Right ventricle myocardium superior (tissue), 1 donor: ENCODE results near the gene DAB1. TPM values are rescaled to one million over a fixed set of nuclear protein-coding genes. Genes with fewer than 3 reads are reported as not detected.
A peak's percentile ranks its signal among the peaks of the same experiment; 100 is the strongest.

Source experiments
- ATAC-seq: fragments of 200-7000 bp; cut with Tn5 transposase; one replicate; pipeline ENCODE4 v1.9.1; 2020; ENCODE audit warnings: mild to moderate bottlenecking; ENCODE audit not compliant: poor library complexity
- DNase-seq: peaks from one replicate; pipeline ENCODE4 v3.0.0-alpha.2; 2020
- intact Hi-C: fragments of 100-400 bp; cut with DNase I; formaldehyde crosslinking; loops from one replicate; pipeline ENCODE4 v1.11.2; 2022
- total RNA-seq: library from RNA; stranded (reverse); fragmentation: NEBNext Ultra II Directional; extraction: Animal tissue kit (Norgen Biotek cat#: 25700); gene quantifications from one replicate; pipeline ENCODE4 v1.2.1, GENCODE V29; 2021
- donor health status: DM: no; HTN: yes; CAD: no; lungs with severe emphysema.

DAB1 gene
- total RNA-seq, 1 donor from 2014 or later: 3.8 TPM

DNA sequence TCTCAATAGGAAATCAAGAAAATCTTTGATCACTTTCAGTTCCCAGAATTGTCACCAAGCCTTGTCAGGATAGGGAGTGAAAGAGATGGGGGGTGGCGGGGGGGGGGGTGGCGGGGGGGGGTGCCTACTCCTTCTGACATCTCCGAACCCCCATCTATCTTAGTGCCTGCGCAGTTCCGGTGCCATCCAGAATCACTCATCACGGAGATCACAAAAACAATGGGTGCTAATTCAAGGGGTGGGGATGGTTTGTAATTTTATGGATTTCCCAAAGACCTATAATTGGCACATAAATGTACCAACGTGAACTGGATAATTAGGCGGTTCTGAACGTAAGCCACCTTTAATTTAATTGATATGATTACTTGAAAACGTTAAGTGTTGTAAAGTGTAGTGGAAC lies 2.1 kb downstream of the DAB1 start:
- DNase-seq (no peak), ATAC-seq (no peak)
- intact Hi-C loops: no loop called here

DNA sequence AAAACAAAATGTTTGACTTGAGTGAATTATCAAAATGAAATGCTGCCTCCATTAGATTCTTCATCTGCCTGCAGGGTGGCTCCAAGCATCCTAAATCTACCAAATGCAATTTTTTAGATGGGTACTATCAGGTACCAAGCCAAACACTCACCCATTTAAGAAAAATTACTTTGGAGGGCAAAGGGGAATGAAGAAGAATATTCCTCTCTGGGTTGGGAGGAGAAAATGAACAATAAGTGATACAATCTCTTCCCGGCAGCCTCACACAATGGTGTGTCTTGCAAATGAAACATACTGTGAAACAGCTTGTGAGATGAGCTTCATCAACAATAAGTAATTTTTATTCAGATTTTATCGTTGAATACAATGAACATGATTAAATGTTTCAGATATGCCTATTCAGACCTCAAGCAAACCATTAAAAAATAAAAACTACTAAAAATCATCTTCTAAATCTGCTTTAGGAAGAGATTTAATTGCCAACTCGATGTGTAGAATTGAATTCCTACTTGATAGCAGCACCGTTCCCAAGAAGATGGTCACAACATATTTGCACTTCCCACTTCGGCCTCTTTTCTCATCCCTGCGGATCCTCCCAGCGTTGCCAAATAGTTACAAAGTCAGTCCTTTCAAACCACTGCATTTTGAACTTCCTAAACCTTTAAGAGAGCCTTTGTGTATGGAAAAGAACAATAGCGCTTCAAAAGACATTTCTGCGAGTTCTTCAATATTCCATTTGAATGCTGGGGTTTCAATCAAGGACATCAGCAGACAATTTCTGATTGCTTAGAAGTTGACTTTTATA lies 2.7 kb downstream of the DAB1 start:
- no peak for ATAC-seq
- DNase-seq: no peak
- intact Hi-C loops: no loop called here

DNA sequence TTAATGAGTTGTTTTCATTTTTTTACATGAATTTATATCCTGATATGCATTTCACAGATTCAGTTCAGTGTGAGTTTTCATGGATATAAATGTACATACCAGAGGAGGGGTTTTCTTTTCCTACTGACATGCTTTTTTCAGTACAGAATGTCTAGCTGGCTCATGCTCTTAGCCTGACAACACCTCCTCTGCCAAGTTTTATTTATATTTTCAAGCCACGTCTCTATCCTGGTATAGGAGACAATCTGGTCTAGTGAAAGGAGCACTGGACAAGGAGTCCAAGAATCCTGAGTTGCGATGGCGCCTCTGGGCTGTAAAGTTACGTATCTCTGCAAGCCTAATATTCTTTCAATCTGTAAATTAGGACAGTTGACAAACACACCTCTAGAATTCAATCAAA lies 4.9 kb downstream of the DAB1 start:
- intact Hi-C loops: no loop called here
- ATAC-seq (no peak), DNase-seq (no peak)

DNA sequence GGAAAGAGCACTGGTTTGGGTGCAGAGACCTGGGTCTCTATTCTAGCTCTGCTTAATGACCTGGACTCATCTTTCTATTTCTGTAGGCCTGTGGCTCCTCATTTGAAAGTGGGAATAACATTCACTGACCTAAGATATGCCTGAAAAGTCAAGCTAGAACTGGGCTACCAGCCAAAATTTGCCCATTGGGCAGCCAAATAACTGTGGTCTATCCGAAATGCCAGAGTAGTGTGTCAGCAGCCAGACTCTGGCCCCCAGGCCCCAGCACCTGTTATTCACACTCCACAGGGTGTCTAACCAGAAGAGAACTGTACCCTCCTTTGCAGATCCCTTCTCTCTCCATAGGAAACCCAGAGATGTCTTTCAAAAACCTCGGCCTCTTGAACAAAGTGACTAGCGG lies 12.6 kb downstream of the DAB1 start:
- intact Hi-C loops: no loop called here
- DNase-seq (peak; percentile 37), ATAC-seq (peak; percentile 38)

DNA sequence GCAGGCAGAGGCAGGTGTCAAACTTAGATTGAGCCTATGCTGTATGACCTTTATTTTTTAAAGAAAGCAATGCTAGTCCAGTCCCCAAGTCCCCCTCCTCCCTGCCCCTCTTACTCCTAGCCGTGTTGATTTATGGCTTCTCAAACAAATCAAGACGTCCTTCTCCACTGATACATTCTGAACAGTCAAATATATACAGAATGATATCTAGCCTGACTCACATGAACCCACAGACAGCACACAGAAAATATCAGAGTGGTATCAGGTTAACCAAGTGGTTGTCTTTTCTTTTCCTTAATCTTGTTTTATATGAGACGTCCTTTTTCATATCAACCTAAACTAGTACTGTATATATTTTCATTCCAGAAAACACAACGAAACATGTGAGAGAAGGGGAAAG lies 13.4 kb downstream of the DAB1 start:
- ATAC-seq (no peak), DNase-seq (no peak)
- intact Hi-C loops: no loop called here

DNA sequence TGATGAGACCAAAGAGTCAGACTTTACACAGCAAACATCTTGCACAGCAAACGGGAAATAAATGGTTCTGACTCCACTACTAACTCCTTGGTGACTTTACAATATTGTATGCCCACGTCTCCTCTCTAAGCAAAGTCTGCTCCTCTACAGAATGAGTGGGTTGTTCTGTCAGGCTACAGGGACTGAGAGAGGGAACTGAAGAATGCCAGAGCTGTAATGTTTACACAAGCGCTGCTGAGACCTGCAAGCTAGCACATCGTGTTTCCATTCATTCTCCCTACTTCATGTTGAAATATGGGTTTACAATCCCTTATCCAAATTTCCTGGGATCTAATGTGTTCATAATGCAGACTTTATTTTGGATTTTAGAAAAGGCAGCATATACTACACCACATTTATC lies 15.9 kb downstream of the DAB1 start:
- no peak for DNase-seq
- no peak for ATAC-seq
- intact Hi-C loops: no loop called here

DNA sequence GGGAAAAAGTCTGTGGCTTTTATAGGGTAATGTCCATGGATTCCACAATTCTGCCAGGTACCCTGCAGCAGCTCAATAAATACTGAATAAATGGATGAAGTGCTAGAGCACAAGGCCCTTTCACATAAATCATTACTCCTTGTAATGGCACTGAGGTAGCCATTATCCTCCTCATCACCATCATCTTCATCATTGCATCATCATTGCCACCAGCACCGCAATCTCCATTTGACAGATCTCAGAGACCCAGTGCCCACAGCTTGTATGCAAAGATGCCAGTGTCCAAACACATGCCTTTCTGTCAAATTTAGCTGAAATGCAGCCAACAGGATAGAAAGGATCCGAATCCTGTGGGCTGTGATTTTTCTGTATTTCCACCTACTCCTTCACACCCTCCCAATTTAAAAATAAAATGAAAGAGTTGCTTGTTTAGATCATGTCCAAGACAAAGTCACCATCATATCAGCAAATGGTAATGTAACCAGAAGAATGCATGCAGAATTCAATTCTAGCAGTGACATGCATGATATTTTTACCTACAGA lies 17.4 kb downstream of the DAB1 start:
- intact Hi-C loops: no loop called here
- no peak for DNase-seq
- ATAC-seq: no peak

DNA sequence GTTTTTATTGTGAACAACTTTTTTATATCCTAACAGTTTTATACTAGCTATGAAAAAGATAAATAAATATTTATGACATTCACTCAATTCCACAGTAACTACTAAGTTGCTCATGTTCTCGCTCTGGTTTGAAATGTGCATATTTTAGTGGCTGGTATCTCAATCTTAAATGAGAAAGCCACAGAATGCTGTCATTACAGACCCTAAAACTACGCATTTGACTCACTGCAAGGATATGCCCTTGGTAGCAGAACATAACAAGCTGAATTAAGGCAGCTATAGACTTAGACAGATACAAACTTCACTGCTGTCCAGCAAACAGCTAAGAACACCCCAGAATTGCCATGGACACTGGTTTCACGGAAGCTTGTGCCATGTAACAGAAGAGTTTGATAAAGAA lies 19.0 kb downstream of the DAB1 start:
- DNase-seq (no peak), ATAC-seq (no peak)
- intact Hi-C loops: no loop called here

DNA sequence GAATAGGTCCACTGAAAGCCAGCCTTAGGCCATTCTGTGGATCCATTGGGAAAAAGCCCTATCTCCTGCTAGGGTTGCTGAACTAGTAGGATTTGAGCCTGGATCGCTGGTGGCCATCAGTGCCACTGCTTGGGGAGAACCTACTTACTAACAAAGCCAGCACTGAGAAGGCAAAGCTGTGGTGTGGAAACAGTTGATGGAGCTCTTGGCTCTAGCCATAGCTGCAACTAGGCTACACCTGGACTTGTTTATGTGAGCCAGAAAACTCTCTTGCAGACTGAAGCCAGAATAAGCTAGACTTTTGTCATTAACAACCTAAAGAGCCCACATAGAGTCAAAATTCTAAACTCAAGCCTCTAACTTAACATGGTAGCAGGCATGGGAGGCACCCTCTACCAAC lies 20.7 kb downstream of the DAB1 start:
- DNase-seq (no peak), ATAC-seq (no peak)
- intact Hi-C loops: no loop called here

DNA sequence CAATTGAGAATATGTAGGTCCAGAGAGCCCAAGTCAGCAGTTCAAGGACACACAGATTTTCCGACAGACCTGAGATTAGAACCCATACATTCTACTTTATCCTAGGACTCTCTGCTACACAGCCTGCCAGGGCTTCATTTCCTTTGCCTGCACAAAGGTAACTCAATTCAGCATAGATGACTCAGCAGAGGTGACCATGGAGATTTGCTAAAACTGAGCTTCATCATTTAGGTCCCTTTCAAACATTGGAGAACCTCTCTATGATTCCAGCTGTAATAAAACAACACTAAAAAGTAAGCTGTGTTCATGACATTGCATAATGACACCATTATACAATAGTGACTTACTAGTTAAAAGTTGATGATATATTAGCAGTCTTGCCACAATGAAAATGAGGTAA lies 22.2 kb downstream of the DAB1 start:
- DNase-seq (no peak), ATAC-seq (no peak)
- intact Hi-C loops: no loop called here

DNA sequence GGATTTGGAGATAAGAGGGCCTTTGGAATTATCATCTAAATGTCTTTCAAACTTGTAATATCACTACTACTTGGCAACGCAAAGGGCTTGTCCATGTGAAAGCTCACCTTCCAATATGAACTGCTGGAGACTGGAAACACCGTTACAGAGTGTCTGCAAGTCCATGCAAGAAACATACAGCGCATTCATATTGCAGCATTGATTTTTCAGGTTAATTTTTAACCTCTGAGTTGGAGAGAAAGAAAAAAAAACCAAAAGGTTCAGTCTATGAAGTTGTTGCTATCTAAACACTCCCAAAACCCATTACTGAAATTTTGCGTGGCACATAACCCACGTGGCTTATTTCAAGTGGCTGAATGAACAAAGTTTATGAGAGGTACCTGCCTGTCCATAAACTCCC lies 23.8 kb downstream of the DAB1 start:
- ATAC-seq: no peak

DNA sequence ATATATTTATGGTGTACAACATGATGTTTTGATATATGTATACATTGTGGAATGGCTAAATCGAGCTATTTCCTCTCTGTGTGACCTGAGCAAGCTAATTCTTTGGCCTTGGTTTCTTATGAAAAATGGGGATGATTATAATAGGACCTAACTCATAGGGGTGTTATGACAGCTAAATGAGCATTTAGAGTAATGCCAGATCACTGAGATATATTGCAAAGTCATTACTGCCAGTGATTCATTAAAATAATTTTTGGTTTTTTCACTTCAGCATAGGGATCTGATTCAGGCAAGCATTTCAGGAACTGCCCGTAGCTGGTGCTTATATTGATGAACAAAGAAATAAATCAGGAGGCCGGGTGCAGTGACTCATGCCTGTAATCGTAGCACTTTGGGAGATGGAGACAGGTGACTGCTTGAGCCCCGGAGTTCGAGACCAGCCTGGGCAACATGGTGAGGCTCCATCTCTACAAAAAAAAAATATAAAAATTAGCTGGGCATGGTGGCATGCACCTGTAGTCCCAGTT lies 30.7 kb downstream of the DAB1 start:
- ATAC-seq (no peak), DNase-seq (no peak)
- intact Hi-C loops: no loop called here

More for the DNA sequence above, 23.8 kb downstream of the DAB1 start:
- DNase-seq: no peak
- intact Hi-C loops: no loop called here

DNA sequence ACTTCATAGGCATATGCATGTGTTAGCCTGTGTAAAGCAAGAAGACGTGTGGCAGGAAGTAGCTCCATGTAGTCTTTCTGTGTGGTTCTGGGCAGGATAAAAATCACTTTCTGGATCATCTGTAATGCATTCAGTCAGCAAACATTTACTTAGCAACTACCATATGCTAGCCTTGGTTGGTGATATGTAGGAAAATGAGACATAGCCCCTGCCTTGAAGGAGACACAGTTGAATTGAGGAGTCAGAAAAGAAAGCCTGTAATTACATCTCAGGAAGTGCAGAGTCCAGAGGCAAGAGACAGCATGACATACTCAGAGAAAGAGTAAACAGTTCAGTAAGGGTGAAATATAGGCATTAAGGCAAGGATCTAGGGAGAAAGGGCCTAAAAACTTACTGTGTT lies 38.5 kb downstream of the DAB1 start:
- intact Hi-C loops: no loop called here

DNA sequence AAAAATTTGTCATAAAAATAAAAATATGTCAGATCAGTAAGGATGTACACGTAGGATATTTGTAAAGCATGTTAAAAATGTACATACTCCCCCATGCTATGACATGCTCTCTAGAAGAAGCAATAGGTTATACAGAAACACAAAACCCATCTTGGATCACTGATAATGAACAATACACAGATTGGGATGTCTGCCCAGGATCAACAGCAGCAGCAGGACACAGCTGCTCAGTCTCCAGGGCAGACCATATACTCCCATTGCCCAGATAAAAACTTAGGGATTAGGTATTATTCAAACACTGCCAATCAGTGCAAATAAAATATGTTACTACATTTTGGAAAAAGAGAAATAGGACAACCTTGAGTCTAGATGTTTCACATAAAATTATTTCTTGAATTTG lies 39.0 kb downstream of the DAB1 start:
- intact Hi-C loops: no loop called here
- ATAC-seq: no peak
- no peak for DNase-seq

More for the DNA sequence above, 38.5 kb downstream of the DAB1 start:
- ATAC-seq (no peak), DNase-seq (no peak)

DNA sequence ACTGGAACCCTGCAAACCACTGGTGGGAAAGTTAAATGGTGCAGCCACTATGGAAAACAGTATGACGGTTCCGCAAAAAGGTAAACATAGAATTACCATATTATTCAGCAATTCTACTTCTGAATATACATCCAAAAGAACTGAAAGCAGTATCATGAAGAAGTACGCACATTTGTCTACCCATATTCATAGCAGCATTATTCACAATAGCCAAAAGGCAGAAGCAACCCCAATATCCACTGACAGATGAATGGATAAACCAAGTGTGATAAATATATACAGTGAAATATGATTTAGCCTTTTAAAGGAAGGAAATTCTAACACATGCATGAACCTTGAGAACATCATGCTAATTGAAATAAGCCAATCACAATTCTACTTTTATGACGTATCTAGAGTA lies 39.6 kb downstream of the DAB1 start:
- ATAC-seq: no peak
- intact Hi-C loops: no loop called here
- no peak for DNase-seq

DNA sequence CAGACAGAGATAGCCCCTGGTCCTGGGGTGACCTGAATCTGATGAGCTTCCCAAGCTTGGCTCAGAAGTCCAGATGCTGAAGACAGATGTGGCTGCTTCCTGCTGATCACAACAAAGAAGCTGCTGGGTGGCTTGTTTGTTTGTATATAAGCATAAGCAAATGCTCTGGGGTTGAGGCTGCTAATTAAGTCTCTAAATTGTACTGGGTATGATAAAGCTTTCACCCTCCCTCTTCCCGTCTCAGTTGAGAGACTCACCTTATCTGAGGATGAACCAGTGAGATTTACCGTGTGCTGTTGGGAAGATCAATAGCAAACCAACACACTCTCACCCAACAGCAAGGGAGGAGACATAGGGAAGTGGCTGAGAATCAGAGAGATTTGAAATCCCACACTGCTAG lies 42.0 kb downstream of the DAB1 start:
- no peak for ATAC-seq
- no peak for DNase-seq
- intact Hi-C loops: no loop called here

DNA sequence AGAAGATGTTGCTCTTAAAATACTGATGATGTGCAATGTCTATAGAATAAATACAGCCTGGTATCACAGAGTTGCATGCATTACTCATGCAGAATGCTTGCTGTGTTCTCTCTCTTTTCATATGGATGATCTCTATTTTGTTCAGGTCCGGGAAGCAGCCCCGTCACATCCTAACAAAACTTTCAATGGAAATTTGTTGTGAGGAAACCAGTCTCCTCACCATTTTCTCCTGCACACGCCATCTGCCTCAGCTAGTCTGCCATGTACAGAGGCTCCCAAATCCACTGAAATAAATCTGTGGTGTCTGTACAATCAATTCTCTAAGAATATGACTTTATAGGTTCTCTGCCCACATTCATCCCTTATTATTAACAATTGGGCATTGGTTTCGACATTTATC lies 42.4 kb downstream of the DAB1 start:
- DNase-seq: no peak
- no peak for ATAC-seq
- intact Hi-C loops: no loop called here

DNA sequence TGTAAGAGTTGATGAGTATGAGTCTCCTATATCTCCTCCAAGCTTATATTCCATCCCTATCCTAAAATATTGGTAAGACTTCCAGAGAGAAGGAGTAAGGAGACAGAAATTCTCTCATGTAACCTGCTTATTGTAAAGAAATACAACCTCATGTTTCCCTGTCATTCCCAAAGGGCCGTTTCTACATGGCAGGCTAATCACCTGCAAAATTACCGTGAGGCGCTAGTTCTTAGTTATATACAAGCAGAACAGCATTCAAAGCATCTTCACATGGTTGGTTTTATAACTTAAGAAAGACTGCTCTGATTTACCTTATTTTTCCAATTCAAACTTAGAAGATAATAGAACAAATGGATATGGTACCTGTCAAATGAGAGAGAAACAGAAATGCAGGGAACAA lies 42.9 kb downstream of the DAB1 start:
- ATAC-seq: no peak
- intact Hi-C loops: no loop called here
- no peak for DNase-seq

DNA sequence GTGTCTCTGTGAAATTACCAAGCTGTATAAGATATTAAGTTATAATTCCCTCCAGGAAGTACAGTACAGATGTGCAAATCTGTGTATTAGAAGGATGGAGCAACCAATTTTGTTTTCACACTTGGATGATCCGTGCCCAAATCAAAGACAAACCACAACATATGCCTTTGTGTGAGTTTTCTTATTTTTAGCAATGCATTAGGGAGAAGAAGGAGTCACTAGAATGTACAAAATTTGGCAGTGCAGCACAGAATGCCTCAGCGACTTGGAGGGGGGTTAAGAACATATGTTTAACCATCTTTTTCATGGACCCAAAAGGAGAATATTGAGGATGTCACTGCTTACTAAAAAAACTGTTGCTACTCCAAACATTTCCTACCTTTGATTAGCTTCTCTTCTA lies 45.3 kb downstream of the DAB1 start:
- ATAC-seq (no peak), DNase-seq (no peak)
- intact Hi-C loops: no loop called here

DNA sequence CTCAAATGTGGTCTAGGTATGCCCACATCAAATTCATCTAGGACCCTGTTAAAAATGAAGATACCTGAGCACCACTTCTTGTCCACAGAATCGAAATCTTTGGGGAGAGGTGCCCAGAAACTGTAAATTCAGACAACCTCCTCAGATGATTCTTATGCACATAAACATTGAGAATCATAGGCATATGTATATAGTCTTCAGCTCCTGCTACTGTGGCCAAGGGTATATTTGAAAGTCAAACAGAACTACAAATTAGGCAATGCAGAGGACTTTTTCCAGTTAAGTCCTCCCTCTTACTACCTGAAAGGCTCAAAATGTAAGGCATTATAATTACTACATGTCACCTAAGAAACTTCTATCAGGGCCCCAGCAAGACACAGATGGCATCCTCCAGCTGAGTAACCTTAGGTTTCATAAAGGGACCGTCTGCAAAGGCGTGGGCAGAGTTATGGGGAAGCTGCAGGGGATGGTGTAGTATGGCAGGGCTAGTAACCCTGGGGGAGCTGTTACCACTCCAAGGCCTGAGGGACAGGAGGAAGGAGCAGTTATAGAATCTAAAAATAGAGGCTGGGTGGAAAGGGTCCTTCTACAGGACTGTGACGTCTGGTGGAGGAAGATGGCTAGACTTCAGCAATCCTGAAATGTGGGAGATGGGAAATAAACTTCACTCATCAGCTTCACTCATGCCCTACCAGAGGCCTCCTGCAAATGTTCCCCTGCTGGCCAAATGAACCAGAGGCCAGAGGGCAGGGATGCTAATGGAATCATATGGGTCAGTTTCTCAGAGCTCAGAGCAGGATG lies 46.3 kb downstream of the DAB1 start:
- ATAC-seq: no peak
- intact Hi-C loops: no loop called here

More for the DNA sequence above, 46.3 kb downstream of the DAB1 start:
- DNase-seq: no peak
